ENCODE measurements around the gene MYO18A.

MYO18A gene

DNA sequence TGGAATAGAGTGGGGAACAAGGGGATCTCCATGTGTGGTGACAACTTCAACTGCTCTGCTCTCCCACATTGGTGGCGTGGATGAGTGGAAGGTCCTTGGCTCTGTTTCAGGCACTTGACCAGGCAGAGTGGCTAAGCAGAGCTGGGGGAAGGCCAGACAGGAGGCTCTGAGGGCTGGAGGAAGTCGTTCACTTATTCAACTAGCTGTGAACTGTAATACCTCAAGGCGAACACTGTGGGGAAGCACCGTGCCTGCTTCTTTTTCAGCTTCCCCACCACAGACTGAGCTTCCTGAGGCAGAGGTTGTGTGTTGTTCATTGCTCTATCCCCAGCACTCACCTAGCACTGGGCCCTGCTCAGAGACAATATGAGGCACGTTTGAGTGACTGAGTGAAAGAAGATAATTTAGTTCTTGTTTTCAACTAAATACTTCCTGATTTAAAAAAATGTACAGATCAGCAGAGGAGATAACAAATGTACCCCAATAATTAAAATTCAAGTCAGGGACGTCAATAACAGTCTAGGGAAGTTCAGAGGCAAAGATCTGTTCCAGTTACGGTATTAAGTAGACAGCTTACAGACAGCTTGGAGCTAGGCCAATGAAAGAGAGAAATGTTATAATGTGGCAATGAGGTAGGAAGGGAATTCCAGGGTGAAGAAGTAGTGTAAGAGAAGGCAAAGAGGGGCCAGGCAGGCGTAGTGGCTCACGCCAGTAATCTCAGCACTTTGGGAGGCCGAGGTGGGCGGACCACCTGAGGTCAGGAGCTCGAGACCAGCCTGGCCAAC is 34.7 kb downstream of the MYO18A start:
- DNase-seq, result peak; percentile 73

DNA sequence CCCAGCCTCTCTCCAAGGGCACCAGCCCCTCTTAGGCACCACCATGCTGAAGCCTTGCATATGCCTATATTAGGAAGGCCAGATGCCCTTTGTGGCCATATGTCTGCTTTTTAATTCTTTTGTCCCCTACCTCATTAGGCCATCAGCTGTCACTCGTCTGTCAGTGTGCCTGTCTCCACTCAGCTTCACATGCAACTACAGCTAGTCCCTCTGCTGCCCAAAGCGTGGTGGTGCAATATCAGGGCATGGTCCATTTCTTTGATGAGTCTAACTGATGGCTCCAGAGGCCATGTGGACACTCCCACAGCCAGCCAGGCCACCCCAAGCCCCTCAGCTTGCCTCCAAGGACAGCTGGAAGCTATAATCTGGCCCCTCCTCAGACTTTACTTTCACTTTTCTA is 36.3 kb downstream of the MYO18A start:
- peak; percentile 16 for DNase-seq

DNA sequence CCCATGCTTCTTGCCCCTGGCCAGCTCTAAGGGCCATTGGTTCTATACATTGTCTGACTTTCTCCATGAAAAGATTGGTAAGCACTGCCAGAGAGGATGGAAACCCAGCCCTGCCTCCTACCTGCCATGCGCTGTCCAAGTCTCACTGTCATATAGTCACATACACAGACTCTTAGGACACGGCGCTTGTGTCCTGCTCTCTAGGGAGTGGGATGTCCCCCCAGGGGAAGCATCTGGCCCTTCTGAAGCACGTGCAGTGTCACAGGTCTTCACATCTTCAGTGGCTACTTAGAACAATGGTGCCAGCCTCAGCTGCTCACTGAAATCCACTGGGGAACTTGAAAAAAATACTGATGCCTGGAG is 38.7 kb downstream of the MYO18A start:
- DNase-seq, result no peak

DNA sequence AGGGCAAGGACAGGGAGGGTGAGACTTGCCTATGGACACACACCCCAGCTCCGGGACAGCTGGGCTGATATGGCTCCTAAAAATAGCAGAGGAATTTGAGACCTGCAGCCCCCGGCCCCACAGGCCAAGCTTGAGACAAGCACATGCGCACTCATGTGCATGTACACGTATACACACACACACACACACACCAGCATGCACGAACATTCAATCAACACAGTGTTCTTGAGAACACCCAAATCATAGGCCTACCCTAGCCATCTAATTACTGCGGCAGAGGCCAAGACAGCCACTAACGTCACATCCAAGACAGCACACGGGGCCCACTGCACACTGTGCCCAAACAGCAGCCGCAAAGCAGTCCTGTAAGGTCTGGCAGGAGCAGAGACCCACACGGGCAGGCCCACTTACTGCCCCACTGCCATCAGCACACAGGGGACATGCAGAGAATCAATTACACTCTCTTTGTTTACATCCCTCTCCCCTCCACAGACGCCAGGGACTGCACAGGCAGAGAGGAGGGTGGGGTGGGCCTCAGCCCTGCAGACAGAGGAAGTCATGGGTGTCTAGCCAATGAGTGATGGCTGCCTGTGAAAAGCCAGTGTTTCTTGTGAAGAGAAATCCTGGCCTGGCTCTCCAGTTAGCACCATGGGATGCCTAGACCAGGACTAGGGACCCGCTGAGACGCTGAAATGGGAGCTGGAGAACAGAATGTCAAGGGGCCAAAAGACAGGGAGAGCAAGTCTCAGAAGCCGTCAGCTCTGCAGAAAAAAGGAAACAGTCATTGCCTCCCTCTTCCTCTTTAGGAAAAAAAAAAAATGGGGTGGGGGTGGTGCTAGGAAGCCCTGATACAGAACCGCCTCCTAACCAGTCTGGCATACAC is 39.3 kb downstream of the MYO18A start:
- DNase-seq, result peak; percentile 44

DNA sequence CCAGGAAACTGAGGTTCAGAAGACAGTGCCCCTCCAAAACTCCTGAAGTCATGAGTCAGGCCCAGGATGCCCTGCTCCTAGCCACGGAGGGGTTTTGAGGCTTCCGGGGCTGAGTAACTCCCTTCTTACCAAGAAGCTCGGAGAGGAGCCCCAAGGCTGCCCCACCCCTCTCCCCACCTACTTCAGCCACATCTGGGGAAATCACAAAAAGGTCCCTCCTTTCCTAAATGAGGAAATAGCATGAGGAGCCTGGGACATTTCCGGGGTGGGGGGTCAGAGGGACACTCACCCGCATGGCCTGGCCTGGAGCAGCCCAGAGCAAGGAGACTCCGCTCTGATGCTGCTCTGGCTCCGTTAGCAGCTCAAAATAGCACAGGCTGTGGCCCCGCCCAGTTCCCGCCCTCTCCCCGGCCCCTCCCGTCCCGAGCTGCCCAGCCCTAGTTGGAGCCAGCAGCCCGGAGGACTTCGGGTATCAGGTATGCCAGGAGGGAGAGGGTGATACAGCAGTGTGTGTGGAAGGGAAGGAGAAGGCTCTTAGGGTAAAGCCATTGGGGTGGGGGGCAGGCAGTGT is 40.1 kb downstream of the MYO18A start:
- DNase-seq, result peak; percentile 84

DNA sequence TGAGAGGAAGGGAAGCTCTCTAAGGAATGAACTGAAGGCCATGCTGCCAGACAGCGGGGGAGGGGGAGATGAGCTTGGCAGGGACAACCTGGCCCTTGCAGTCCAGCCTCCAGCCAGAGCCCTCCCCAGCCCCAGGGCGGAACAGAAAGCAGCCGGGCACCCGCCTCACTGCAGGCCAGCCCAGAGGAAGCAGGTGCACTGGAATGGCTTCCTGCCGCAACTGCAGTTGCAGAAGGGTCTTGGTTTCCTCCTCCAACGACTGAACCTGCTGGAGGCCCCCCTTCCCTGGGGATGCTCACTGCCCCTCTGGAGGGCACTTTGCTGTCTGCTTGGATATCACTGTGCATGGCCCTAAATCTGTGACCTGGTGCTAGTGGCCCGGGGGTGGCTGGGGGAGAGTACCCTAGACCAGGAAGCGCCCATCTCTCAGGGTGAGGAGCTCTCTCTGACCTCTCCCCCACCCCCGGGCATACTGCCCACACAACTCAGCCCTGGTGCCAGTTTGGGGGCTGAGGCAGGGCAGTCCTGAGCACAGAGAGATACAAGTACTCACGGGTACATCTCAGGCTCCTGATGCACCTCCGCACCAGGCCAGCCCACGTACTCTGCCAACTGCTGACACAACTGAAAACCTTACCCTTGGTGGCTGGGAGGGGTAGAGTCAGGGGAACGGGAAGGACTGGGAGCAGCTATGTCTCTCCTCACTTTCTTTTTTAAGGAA is 41.1 kb downstream of the MYO18A start:
- peak; percentile 47 for DNase-seq

DNA sequence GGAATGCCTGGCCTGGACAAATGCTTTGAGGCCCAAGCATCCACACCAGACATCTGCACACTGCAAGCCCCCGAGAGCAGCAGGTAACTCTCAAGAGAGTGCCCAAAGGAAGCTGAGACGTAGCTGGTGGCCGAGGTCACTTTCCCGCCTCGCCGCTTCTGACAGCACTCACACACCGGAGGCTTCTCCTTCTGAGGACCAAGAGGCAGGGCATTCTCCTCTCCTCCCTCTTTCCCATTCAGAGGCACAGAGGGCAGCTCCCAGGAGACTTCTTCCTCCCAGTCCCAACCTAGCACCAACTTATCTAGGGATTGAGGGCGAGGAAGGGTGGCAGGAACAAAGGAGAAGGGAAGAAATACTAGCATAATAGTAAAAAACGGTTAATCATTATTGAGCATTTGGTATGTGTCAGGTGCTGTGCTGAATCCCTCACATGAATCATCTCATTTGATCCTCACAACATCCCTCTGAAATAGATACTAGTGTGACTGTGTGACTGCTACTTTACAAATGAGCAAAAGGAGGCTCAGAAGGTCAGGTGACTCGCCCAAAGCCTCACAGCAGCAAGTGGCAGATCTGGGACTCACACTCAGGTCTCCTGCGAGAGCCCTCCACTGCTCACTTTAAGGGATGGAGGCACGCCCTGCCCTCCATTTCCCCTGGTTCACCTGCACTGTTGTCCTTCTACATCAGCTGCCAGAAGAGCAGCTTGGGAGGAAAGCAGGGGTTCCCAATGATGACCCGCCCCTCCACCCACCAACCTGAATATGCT is 41.8 kb downstream of the MYO18A start:
- peak; percentile 79 for DNase-seq

DNA sequence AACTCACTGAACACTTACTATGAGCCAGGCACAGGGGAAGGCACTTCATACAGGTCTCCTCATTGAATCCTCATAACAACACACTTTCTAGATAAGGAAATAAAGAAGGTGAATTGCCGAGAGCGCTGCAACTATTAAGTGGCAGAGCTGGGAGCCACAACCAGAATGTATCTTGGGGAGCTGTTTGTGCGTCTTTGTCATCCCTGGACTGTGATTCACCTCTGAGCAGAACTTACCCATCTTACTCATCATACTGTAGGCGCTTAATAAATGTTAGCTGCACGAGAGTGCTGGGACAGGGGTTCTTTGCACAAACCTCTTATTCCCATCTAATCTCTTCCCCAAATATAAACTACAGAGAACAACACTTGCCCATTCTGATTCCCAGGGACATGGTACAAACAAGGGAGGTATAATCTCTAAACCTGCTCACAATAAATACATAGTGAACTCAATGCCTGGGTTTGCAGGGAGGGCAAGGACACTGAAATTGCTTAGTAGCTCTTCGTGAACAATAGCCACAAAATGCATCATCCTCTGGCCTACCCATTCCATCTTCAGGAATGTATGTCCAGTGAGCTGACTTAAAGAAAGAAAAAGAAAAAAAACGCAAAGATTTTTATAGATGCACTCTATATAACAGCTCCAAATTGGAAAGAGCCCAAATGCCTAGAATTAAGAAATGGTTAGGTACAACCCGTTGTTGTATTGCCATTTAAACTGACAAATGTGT is 43.0 kb downstream of the MYO18A start:
- peak; percentile 61 for DNase-seq

DNA sequence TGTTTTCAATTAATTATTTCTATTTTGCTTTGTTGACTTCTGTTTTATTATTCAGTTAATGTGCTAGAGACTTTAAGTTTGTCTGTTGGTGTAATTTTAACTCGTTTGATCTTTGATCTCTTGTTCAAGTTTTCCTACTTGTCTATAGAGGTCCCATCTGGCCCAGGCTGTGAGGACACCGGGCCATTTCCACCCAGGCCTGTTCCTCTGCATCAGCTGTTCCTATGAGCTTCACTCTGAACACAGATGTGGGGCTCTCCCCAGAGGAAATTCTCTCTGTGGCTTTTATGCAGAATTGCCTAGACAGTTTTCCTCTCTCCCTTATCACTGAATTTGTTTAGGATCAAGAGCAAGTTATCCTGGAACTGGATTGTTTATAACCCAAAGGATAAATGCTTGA is 44.7 kb downstream of the MYO18A start:
- DNase-seq, result no peak

DNA sequence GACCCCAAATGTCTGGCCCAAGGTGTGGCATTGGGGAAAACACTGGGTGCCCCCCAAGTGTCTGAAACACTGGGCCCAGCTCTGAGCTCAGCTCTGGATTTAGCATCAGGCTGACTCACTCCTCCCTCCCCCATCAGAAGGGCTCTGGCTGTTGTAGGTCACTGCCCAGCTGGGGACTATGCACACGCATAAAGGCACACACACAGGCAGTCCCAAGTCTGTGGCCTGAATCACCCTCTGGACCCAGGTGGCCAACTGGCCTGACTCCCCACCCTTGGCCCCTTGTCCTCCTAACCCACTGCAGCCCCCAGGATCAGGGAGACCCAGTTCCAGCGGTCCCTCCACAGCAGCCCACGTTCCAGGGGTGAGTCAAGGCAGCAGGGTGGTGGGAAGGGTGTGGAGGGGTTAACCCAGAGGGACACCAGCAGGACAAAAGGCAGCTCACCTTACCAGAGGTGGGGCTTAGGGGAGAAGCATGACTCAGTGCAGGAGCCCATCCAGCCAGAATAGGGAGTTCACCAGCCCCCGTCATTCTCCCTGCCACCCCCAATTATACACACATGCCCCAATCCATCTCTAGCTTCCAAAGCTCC is 47.0 kb downstream of the MYO18A start:
- DNase-seq, result no peak

DNA sequence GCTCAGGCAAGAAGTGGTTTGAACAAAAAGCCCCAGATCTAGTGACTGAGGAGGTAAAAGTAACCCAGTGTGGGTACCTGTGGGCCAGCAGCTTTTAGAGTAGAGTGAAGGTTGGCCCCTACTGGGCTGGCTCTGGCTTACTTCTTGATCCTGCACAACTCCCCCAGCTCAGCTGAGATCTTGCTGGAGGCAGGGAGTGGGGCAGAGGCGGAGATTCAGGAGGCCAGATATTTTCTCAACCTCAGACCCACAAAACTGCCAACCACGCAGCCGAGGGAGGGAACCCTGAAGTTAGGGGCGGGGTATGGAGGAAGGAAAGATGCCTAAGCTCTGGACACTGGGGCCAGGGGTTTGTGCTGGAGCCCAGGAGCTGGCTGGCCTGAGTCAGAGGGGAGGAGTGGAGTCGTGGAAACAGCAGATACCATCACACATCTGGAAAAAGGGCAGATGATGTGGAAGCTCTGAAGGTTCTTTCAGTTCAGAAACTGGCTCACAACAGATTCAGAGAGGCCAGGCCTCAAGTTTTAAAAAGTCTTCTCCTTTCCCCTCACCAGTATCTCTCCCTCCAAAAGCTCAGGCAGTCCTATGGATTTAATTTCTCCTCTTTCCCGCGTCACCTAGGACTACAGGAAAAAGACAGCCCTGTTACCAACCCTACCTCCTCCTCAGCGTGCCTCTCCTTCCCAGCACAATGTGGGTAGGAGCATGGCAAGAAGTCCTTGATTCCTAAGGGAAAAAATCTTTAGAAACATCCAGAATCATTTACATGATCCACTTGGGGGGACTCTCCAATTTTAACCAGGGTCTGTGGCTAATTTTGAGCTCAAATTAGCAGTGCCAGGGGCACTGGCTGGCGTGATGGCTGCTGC is 48.1 kb downstream of the MYO18A start:
- no peak for DNase-seq

DNA sequence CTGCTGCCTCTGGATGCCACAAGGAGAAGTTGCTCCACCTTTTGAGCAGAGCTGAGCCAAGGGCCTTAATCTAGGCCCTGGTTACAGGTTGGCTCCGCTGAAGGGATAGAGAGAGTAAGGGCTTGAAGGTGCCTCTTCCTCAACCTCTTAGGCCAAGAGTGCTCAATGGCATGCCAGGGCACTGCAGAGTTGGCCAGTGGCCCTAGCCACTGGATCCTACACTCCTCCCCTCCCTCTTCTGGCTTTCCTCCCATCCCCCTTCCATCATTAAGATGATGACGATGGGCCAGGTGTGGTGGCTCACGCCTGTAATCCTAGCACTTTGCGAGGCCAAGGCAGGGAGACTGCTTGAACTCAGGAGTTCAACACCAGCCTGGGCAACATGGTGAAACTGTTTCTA is 50.5 kb downstream of the MYO18A start:
- no peak for DNase-seq

DNA sequence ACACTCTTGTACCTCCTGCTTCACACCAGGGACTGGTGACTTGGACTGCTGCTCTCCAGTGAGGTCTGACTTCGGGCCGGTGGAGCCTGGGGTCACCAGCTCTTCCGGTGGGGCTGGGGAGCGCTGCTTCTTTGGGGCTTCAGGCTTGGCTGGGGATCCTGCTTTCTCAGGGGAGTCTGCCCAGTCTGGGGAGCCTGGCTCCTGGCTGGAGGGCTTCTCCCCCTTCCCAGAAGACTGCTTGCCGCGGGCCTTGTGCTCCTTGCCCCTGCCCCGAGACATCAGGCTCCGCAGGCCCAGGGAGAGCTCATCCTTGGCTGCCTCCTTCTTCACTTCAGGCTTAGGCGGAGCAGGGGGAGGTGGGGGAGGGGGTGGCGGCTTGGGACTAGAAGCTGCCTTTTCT is 52.4 kb downstream of the MYO18A start:
- no peak for DNase-seq

DNA sequence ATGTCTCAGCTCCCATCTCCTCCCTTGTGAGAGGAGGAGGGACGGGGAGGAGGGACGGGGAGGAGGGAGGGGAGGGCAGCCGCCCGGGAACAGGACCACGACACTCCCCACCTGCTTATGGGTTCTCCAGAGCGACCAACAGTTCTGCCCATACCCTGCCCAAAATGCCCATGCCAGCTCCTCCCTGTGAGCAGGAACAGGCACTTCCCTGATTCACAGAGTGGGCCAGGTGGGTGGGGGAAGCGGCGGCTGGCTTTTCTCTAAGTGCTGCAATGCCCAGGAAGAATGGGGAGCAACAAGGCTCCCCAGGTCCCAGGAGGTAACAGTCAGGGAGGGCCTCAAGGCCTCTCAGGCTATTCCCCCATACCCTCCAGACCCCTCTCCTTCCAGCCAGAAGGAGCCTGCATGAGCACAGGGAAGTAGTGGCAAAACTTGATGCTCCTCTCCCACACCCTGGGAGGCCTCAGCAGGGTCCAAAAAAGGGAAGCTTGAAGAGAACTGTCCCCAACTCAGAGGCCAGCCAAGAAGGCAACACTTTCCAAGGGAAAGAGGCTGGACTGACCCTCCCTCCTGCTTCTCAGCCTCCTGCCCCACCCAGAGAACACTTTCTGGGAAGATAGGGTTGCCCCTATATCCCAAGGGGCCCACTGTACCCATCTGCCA is 53.8 kb downstream of the MYO18A start:
- DNase-seq, result no peak

DNA sequence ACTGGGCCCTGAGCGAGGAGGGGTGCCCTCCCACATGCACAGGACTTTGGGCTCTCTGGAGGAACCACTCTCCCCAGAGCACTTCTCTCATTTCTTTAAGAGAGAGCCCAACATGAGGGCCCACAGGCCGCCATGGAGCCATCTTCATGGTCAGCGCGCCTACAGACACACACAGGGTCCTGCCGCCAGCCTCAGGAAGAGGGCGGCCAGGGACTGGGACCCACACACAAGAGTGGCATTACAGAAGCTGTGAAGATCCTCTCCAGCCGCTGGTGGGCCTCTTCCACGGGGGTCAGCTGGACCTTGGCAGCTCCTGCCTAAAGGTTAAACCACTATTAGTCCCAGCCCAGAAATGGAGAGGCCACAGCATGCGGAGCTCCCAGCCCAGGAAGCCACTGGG is 54.5 kb downstream of the MYO18A start:
- no peak for DNase-seq

DNA sequence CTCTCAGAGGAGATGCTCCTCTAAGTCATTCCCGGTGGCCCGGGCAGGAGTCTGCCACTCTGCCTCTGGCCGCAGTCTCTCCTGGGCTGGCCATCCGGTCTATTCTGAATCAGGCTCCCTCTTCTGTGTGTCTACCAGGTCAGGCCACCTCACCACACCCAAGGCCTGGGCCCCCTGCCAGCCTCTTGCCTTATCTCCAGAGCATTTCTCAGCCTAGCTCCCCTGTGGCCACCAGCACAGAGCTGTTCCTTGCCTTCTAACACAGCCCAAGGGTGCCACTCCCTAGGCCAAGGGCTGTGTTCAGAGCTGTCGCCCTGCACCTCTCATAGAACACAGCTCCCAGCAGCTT is 55.3 kb downstream of the MYO18A start:
- DNase-seq, result no peak

DNA sequence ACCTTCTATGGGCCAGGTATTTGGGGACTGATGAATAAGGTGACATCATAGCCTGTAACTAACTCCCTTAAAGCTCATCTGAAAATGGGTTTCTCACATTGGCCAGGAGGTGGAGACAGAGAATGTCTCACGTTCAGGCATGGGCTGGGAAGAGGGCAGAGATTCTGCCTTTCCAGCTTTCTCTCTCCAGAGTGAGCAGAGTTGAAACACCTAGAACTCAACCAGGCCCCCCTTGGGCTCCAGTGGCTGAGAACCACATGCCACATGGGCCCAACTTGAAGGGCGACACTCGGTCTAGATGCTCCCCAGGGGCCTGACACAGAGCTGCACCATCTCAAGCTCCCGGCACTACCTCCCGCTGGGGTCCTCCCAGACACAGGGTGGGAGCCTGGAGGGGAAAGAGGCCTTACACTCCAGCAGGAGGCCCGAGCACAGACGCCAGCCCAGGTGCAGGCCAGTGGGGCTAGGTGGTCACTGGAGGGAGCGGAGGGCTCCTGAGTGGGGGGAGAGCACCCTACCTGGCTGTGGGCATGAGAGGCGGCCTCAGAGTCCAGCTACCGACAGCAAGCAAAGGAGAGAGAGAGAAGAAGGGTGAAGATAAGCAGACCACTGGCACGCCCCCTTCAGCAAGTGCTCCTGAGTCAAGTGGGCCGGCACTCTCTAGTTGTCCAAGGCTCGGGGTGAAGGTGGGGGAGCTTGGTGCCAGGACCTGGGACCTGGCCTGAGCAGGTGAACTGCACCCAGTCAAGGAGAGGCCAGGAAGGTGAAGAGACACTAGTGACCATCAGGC is 55.9 kb downstream of the MYO18A start:
- DNase-seq, result peak; percentile 48

DNA sequence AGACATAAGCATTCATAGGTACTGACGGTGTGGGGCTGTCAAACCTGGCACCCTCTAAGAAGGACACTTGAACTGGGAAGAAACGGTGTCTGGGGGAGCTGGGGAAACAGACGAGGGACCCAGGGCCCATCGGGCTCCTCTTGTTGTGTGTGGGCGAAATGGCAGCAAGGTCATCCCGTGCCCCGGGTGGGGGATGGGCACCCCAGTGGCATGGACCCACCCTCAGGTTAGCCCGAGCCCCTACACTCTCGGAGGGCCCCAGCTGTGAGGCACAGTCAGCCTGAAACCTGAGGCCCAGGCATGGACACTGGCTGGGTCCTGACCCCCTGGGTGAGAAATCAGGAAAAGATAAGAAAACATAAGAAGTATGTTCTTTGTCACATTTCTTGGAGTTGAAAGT is 57.1 kb downstream of the MYO18A start:
- no peak for DNase-seq

DNA sequence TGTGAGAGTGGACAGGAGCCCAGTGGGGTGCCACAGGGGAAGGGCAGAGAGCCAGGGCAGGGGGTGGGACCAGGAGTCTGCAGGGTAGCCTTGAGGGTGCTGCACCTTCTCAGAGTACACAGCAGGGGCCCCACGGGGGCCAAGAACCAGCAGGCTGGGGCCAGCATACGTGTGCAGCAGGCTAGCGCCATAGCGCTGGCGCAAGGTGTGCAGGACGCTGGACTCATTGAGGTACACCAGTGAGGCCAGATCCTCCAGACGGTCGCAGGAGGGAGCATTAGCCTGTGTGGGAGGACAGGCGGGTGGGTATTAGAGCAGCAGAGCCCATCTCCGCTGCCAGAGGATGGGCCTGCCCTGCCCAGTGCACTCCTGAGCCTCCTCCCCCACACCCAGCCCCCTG is 58.8 kb downstream of the MYO18A start:
- no peak for DNase-seq

Measured in stimulated activated CD4-positive, alpha-beta T cell treated with anti-CD3 and anti-CD28 coated beads, Interleukin-4, amount 100 ng/mL, for 24 hours (primary cell).